Ishikawa (cell line): ENCODE measurements around the gene IGSF8.
A peak's percentile ranks its signal among the peaks of the same experiment; 100 is the strongest.

ENCODE experiments used
- CEBPB ChIP-seq: IDR thresholded peaks from 2 replicates; pipeline ENCODE4 v1.6.1; 2012
- CREB1 ChIP-seq: IDR thresholded peaks from 2 replicates; pipeline ENCODE4 v1.6.1; 2012; ENCODE audit warnings: low read depth
- EGR1 ChIP-seq: IDR thresholded peaks from 2 replicates; pipeline ENCODE4 v1.6.1; 2012
- EP300 ChIP-seq: IDR thresholded peaks from 2 replicates; pipeline ENCODE4 v1.6.1; 2012; ENCODE audit warnings: borderline replicate concordance
- FOXM1 ChIP-seq: IDR thresholded peaks from 2 replicates; pipeline ENCODE4 v1.6.1; 2012; ENCODE audit warnings: low read depth, borderline replicate concordance
- NFIC ChIP-seq: IDR thresholded peaks from 2 replicates; pipeline ENCODE4 v1.6.1; 2012
- RAD21 ChIP-seq: IDR thresholded peaks from 2 replicates; pipeline ENCODE4 v1.6.1; 2012; ENCODE audit warnings: low read depth
- TAF1 ChIP-seq: IDR thresholded peaks from 2 replicates; pipeline ENCODE4 v1.6.1; 2012; ENCODE audit warnings: low read depth, mild to moderate bottlenecking
- TCF12 ChIP-seq: IDR thresholded peaks from 2 replicates; pipeline ENCODE4 v1.6.1; 2012; ENCODE audit warnings: low read depth
- TEAD4 ChIP-seq: IDR thresholded peaks from 2 replicates; pipeline ENCODE4 v1.6.1; 2012
- YY1 ChIP-seq: IDR thresholded peaks from 2 replicates; pipeline ENCODE4 v1.6.1; 2012; ENCODE audit warnings: low read depth
- ZBTB7A ChIP-seq: IDR thresholded peaks from 2 replicates; pipeline ENCODE4 v1.6.1; 2012; ENCODE audit warnings: low read depth
- TF ChIP-seq, protein P1 (sequence below): IDR thresholded peaks from 2 replicates; pipeline ENCODE4 v1.6.1; 2012
- TF ChIP-seq, protein P2 (sequence below): IDR thresholded peaks from 2 replicates; pipeline ENCODE4 v1.6.1; 2012; ENCODE audit warnings: low read depth, mild to moderate bottlenecking
- TF ChIP-seq, protein P3 (sequence below): IDR thresholded peaks from 2 replicates; pipeline ENCODE4 v1.6.1; 2012

IGSF8 gene

DNA sequence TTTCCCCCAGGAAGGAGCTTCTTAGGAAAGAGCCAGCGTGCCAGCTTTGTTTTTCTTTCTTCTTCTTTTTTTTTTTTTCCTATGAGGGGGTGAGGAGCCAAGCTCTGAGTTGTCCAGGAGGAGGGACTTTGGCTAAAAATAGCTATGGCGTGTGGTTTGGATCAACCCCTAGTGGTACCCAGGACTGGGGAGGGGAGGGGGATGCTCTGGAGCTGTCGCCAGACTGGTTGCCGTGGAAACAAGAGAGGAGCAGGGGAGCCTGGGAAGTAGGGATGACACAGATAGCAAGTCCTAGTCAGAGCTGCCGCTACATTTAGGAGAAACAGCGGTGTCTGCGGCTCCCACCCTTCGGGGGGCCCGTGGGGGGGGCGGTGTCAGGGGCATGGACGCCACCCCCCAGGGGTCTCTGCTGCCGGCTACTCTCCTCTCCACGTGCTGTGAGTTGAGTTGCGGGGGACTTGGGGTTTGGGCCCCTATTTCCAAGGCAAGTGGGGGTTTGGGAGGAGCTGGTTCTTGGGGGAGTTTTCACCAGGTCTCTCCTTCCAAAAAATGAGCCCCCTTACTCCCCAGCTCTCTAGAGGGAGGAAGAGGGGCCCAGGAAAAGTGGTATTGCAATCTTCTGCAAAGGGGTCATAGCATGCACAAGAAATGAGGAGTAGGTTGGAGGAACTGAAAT is 17.0 kb downstream of the IGSF8 start, which contains the start of gene KCNJ9:
TSS of gene KCNJ9 (plus strand) at position 278 of the 676 bp plus-strand sequence. CDS start 2,493 bp downstream, outside the sequence.
- TF ChIP-seq CEBPB: no peak
- no peak for TF ChIP-seq EP300
- TF ChIP-seq TEAD4: no peak
- no peak for TF ChIP-seq TAF1
- no peak for TF ChIP-seq ZBTB7A
- TF ChIP-seq, protein P1, sequence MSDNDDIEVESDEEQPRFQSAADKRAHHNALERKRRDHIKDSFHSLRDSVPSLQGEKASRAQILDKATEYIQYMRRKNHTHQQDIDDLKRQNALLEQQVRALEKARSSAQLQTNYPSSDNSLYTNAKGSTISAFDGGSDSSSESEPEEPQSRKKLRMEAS: no peak
- TF ChIP-seq FOXM1: no peak
- TF ChIP-seq, protein P2, sequence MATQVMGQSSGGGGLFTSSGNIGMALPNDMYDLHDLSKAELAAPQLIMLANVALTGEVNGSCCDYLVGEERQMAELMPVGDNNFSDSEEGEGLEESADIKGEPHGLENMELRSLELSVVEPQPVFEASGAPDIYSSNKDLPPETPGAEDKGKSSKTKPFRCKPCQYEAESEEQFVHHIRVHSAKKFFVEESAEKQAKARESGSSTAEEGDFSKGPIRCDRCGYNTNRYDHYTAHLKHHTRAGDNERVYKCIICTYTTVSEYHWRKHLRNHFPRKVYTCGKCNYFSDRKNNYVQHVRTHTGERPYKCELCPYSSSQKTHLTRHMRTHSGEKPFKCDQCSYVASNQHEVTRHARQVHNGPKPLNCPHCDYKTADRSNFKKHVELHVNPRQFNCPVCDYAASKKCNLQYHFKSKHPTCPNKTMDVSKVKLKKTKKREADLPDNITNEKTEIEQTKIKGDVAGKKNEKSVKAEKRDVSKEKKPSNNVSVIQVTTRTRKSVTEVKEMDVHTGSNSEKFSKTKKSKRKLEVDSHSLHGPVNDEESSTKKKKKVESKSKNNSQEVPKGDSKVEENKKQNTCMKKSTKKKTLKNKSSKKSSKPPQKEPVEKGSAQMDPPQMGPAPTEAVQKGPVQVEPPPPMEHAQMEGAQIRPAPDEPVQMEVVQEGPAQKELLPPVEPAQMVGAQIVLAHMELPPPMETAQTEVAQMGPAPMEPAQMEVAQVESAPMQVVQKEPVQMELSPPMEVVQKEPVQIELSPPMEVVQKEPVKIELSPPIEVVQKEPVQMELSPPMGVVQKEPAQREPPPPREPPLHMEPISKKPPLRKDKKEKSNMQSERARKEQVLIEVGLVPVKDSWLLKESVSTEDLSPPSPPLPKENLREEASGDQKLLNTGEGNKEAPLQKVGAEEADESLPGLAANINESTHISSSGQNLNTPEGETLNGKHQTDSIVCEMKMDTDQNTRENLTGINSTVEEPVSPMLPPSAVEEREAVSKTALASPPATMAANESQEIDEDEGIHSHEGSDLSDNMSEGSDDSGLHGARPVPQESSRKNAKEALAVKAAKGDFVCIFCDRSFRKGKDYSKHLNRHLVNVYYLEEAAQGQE: no peak
- TF ChIP-seq TCF12: no peak

DNA sequence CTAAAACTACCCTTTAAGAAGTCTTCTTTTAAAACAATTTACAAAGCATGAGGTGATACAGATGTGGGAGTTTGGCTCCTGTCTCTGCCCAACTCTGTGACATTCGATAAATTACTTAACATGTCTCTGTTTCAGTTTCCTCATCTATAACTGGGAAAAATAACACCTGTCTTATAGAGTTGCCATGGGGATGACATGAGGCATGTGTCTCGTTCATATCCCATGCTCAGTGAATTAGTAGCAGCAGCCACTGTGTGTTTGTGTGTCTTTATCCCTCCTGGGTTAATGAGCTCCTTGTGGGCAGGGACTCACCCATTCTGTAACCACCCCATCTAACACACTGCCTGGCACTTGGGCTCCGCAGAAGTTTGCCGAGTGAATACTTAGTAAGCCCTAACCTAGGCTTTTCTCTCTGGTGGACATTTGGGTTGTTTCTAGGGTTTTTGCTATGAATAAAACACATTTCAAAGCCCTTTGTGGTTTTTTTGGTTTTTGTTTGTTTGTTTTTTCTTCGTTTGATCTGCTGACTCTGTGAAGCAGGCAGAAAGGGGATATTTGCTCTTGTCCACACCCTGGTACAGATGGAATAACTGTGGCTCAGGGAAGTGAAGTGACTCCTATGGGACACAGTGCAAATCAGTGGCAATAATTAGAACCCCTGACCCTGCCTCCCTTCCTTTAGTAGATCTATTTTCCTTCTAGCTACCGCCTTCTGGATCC is 17.9 kb downstream of the IGSF8 start:
- TF ChIP-seq TEAD4 (no peak), YY1 (no peak), ZBTB7A (no peak), FOXM1 (no peak), TCF12 (no peak), RAD21 (no peak)

DNA sequence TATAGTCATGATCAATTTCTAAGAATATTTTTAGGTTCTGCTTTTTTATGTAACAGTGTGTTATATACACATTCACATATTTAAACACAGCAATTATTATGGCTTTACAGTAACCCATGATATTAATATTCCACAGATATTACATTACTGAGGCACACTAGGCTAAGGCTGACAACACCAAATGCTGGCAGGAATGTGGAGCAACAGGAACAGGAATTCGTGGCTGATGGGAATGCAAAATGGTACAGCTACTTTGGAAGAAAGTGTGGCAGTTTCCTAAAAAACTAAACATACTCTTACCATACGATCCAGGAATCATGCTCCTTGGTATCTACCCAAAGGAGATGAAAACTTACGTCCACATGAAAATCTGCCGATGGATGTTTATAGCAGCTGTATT is 19.0 kb downstream of the IGSF8 start:
- TF ChIP-seq EGR1 (no peak), EP300 (no peak), CREB1 (no peak), YY1 (no peak), TEAD4 (no peak), FOXM1 (no peak), NFIC (no peak), CEBPB (no peak), TAF1 (no peak)
- TF ChIP-seq, protein P3, sequence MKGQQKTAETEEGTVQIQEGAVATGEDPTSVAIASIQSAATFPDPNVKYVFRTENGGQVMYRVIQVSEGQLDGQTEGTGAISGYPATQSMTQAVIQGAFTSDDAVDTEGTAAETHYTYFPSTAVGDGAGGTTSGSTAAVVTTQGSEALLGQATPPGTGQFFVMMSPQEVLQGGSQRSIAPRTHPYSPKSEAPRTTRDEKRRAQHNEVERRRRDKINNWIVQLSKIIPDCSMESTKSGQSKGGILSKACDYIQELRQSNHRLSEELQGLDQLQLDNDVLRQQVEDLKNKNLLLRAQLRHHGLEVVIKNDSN: no peak
- TF ChIP-seq, protein P1: no peak

DNA sequence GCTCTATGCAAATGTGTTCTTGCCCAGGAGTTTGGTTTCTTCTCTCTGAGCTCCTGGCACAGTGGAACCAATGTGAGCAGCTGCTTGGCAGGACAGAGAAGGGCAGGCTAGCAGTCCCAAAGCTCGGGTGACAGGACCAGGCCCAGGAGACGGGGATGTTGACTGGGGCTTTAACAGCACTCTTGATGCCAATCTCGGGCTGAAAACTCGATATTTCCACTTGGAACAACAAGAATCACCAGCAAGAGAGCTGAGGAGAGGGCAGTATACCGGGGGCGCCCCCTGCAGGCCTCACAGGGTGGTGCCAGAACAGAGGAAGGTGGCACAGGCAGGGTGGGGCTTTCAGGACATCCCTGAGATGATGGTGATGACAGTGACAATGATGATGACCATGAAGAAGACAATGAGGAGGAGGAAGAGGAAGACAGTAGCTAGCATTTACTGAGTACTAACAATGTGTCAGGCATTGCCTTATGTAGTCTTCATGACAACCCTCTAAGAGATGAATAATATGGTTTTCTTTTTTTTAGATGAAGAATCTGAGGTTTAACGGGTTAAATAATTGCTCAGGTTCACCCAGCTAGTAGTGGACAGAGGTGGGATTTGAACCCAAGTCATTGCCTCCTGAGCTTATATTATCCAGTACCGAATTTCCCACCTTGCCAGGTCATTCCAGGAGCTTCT is 19.8 kb downstream of the IGSF8 start:
- TF ChIP-seq RAD21 (peak; percentile 82), FOXM1 (no peak), CREB1 (no peak), EP300 (no peak), YY1 (no peak)
- TF ChIP-seq, protein P1: no peak

DNA sequence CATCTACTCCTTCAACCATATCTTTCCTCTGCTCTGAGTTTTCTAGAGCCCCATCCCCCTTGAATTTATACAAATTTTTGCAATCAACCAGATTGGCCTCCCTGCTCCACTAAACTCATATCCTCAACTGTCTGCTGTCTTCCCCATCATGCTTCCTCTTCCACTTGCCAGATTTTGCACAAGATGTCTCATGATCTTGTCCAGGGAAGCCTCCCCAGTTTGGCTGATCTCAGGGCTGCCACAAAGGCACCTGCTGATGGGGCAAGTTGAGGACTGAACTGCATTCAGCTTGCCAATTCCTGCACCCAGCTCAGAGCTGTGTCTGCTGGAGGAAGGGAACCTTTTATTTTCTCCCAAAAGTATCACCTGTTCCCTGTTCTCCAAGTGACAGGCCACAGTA is 20.9 kb downstream of the IGSF8 start:
- TF ChIP-seq CREB1 (no peak), TAF1 (no peak), RAD21 (no peak), EGR1 (no peak), EP300 (no peak), NFIC (no peak), TCF12 (no peak), ZBTB7A (no peak), TEAD4 (no peak), CEBPB (no peak), YY1 (no peak), FOXM1 (no peak)
- TF ChIP-seq, protein P1: no peak
- TF ChIP-seq, protein P2: no peak
- TF ChIP-seq, protein P3: no peak
